ENCODE measurements around the gene RNF215.
"Not testable (repeated sequence)": the region's sequence is repeated elsewhere in the genome, so short reads cannot be mapped to it uniquely, and the experiment has no call there.

RNF215 gene

GRCh38 chr22:30340911-30341685 lies 46.1 kb downstream of the RNF215 start:
- H3K27ac ChIP-seq = peak overlapping the region in 4 of 21 experiments; percentile 14 to 37 (median 23)
- H3K4me3 ChIP-seq = no peak overlapping the region

GRCh38 chr22:30338802-30339201 lies 48.4 kb downstream of the RNF215 start:
- no peak overlapping the region for H3K27ac ChIP-seq

DNA sequence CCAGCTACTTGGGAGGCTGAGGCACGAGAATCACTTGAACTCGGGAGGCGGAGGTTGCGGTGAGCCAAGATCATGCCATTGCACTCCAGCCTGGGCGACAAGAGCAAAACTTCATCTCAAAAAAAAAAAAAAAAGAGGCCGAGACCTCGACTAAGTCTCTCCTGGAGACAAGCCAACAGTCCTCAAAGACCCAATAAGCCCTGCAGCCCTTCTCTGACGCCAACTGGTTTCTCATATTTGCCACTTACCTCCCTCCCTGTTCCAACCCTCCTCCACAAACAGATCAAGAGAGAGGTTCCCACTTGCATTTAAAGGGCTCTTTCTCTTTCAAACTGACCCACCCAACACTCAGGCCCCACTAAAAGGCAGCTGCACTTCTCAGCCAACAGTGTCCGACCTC lies 48.9 kb downstream of the RNF215 start:
- not testable (repeated sequence) for H3K27ac ChIP-seq, H3K4me3 ChIP-seq

More at GRCh38 chr22:30338802-30339201, 48.4 kb downstream of the RNF215 start:
- H3K4me3 ChIP-seq = no peak overlapping the region

GRCh38 chr22:30337461-30337778 lies 49.8 kb downstream of the RNF215 start:
- Histone ChIP-seq H3K4me3 (no peak overlapping the region), H3K27ac (no peak overlapping the region)

DNA sequence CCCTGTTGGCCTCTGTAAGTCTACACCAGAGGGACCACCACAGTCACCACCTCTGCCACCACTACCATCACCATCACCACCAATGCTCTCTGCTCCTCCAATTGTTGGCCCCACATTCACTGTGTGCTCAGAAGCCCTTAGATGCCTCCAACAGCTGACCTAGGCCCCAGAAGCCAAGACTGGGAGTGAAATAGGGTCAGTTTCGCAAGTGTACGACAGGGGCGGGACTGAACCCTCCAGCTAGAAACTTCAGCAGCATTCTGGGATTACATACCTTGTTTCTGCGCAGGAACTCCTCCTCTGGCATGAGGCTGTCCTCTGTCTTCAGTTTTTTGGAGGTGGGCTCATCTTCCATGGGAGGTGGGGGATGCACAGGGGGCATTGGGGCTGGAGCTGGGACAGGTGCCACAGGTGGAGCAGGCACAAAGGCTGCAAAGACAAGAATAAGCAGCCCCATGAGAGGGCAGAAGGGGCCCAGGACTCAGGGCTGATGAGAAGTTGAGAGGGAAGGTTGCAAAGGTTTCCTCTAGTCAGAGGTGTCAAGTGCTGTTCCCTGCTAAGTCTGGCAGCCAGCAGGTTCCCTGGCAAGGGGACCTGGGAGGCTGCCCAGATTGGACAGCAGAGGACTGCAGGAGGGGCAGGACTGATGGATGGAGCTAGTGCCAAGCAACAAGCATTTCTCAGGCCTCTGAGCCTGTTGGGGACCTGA lies 50.3 kb downstream of the RNF215 start:
- no peak overlapping the region for H3K27ac ChIP-seq
- H3K4me3 ChIP-seq = no peak overlapping the region

DNA sequence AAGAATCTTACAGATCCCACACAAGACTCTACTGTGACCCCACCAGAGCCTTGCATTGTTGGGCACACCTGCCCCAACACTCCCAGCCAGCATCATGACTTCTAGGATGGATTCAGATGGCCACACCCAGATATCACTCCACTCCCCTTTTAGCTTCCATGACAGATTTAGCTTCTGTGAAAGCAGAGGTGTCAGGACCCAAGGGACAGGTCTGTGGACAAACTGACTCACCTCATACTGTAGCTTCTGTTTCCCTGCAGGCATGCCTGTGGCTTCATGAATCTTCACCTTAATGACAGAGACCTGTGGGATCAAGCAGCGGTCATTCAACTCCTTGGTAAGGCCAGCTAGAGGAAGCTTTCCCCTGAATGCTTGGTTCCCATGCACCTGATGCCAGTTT lies 52.0 kb downstream of the RNF215 start:
- Histone ChIP-seq H3K4me3 (no peak overlapping the region), H3K27ac (no peak overlapping the region)

DNA sequence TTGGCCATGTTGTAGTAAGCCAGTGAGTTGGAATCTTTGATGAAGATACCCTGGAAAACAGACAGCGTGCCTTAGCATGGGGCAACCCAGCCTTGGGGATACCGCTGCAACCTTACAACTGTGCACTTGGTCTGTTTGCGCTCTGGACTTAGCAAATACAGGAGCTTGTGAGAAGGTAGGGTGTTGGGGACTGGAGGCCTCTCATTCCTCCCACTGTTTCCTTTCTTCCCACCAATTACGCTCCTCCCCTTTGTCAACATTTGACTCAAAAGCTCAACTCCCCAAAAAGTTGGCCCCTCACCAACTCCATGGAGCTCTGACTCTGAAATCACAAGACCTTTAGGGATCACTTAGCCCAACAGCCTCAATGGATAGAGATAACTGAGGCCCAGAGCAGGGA lies 52.6 kb downstream of the RNF215 start:
- H3K27ac ChIP-seq = no peak overlapping the region

GRCh38 chr22:30333707-30334087 lies 53.5 kb downstream of the RNF215 start:
- H3K27ac ChIP-seq = no peak overlapping the region
- no peak overlapping the region for H3K4me3 ChIP-seq

More for the DNA sequence above, 52.6 kb downstream of the RNF215 start:
- no peak overlapping the region for H3K4me3 ChIP-seq

DNA sequence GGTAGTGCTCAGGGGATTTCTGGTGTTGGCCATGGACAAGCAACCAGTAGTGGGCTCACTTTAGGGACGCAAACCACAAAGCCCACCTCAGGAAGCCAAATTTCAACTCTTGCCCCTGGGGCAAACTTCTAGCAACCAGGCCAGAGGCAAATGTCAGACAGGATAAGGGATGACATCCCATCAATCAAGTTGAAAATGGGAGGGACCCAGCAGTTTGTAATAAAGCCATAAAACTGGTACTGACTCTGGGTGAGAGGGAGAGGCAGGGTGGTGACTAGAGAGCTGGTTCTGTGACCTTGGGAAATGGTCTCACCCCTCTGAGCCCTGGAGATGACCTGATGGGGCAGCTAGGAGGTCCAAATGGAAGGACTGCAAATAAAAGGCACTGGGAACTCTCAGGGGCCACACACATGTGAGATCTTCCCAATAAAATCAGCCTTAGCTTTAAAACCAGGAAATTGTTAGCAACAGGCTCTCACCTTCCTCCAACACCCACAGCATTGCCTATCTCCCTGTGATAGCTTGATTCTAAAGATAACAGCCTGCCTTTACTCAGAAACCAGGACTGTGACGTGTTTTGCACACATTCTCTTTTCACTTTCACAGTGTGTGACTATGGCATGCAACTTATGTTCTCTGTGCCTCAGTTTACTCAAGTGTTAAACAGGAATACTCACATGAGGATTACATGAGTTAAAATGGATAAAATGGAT lies 54.1 kb downstream of the RNF215 start:
- Histone ChIP-seq H3K27ac (peak overlapping the region in 2 of 21 experiments; percentile 15 to 55), H3K4me3 (no peak overlapping the region)

DNA sequence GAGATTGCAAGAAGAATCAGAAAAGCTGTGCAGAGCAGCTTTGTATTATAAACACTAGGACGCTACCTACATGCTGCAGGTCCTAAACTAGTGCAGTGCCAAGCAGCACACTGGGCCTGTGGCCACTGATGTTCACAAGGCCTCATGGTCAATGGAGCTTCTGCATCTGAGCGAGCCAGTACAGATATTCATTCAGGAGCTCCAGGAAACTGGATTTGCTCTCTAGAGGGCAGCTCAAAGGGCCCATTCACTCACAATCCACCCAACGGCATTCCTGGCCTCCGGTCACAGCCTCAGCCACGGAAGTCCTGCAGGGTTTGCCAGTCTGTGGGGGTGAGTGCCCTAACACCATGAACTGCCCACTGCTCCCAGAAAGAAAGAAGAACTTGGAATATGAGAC lies 54.7 kb downstream of the RNF215 start:
- H3K27ac ChIP-seq = peak overlapping the region in 2 of 21 experiments; percentile 15 to 55
- H3K4me3 ChIP-seq = no peak overlapping the region

All from skin epidermis (tissue), 12 donors.